ENCODE measurements around the gene NHERF1. TPM values are rescaled to one million over a fixed set of nuclear protein-coding genes. Genes with fewer than 3 reads are reported as not detected.

The NHERF1 gene
- total and polyA plus RNA-seq, 2 donors from 2014 or later = 71.3 to 448 TPM

DNA sequence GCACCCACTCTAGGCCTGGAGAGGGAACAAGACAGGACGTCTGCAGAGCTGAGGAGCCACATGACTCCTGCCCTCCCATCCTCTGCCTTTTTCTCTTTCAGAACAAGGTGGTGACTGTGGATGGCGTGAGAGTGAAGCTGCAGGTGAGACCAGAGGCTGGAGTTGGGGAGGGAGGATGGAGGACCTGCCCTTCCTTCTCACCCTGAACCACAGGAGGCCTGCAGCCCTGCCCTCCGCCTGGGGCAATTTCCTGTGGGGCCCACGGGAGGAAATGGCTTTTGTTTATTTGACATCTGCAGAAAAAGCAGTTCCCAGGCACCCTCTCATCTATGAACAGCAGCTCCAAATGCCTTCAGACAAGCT lies 6.3 kb upstream of the NHERF1 start:
- Histone ChIP-seq H3K4me3 (ENCODE audit: low read length in 3 of 3) (no peak overlapping the region), H3K27me3 (ENCODE audit: control insufficient read depth, insufficient read depth, low read length) (no peaks in the 10 kb centered on the region), H3K9ac (ENCODE audit: low read length in 3 of 3) (no peak overlapping the region), H3K4me1 (ENCODE audit: control insufficient read depth in 2 of 3, insufficient read depth in 2 of 3, low read depth in 1 of 3, low read length in 3 of 3) (peaks cover 0 to 27% (median 3%) of the 10 kb centered on the region in 3 donors), H3K27ac (ENCODE audit: low read depth in 2 of 2, low read length in 2 of 2) (no peak overlapping the region), H3K36me3 (ENCODE audit: control insufficient read depth in 2 of 3, insufficient read depth in 3 of 3, low read length in 3 of 3) (no peaks in the 10 kb centered on the region), H3K9me3 (ENCODE audit: control insufficient read depth in 2 of 3, insufficient read depth in 1 of 3, low read length in 3 of 3) (no peaks in the 10 kb centered on the region)
- TF ChIP-seq, protein P1, sequence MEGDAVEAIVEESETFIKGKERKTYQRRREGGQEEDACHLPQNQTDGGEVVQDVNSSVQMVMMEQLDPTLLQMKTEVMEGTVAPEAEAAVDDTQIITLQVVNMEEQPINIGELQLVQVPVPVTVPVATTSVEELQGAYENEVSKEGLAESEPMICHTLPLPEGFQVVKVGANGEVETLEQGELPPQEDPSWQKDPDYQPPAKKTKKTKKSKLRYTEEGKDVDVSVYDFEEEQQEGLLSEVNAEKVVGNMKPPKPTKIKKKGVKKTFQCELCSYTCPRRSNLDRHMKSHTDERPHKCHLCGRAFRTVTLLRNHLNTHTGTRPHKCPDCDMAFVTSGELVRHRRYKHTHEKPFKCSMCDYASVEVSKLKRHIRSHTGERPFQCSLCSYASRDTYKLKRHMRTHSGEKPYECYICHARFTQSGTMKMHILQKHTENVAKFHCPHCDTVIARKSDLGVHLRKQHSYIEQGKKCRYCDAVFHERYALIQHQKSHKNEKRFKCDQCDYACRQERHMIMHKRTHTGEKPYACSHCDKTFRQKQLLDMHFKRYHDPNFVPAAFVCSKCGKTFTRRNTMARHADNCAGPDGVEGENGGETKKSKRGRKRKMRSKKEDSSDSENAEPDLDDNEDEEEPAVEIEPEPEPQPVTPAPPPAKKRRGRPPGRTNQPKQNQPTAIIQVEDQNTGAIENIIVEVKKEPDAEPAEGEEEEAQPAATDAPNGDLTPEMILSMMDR (IDR thresholded peaks at IDR 0.05; ENCODE audit: borderline replicate concordance, extremely low read depth, insufficient read depth) = no peak
- intact Hi-C loops (cut with DNase I) = loop anchor here (10.0 kb wide), 1 partner anchor 123 kb away; no protein-coding TSS in a partner anchor
- DNase-seq (no peak), FAIRE-seq (no peak)

DNA sequence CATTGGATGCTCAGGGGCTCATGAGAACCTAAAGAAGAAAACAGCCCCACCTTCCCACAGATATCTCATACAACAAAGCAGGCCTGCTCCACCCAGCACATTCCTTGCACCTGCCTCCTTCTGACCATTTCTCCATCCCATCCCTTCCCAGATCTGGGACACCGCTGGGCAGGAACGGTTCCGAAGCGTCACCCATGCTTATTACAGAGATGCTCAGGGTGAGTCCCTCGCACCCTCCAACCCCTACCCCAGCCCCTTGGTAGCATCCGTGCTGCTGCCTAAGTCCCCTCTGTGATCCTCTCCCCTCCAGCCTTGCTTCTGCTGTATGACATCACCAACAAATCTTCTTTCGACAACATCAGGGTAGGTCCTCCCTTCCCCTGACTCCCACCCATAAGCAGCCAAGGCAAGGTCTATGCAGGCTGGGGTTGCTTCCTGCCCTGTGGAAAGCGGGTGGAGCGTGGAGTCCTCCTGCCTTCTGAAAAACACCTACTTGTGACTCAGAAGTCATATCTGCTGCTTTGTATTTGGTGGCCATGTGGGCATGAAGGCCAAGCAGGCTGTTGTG lies 5.4 kb upstream of the NHERF1 start:
- Histone ChIP-seq H3K27me3 (ENCODE audit: control insufficient read depth, insufficient read depth, low read length) (no peaks in the 10 kb centered on the region), H3K9ac (ENCODE audit: low read length in 3 of 3) (no peak overlapping the region), H3K4me3 (ENCODE audit: low read length in 3 of 3) (no peak overlapping the region), H3K27ac (ENCODE audit: low read depth in 2 of 2, low read length in 2 of 2) (no peak overlapping the region), H3K4me1 (ENCODE audit: control insufficient read depth in 2 of 3, insufficient read depth in 2 of 3, low read depth in 1 of 3, low read length in 3 of 3) (peaks cover 3 to 24% (median 3%) of the 10 kb centered on the region in 3 donors), H3K9me3 (ENCODE audit: control insufficient read depth in 2 of 3, insufficient read depth in 1 of 3, low read length in 3 of 3) (no peaks in the 10 kb centered on the region), H3K36me3 (ENCODE audit: control insufficient read depth in 2 of 3, insufficient read depth in 3 of 3, low read length in 3 of 3) (no peaks in the 10 kb centered on the region)
- no peak for DNase-seq
- TF ChIP-seq, protein P1 (IDR thresholded peaks at IDR 0.05; ENCODE audit: borderline replicate concordance, extremely low read depth, insufficient read depth) = no peak
- intact Hi-C loops (cut with DNase I) = loop anchor here (10.0 kb wide), 1 partner anchor 122 kb away; no protein-coding TSS in a partner anchor
- FAIRE-seq = no peak

DNA sequence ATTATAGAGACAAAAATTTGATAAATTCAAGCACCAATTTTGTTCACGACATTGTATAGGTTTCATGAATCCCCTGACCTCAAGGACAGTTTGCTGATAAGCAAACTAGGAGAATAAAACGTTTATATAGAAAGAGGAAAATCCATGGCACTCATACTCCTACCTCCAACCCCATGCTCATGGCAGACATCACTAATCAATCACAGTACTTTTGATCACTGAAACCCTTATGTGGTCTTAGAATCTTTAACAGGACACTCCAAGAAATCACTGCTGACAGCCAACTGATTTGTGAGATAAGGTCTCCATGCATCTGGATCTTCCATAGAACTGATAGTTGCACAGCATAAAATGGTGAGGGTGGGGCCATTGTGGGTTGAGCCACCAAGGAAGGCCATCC lies 4.7 kb upstream of the NHERF1 start:
- H3K4me1 ChIP-seq (ENCODE audit: control insufficient read depth in 2 of 3, insufficient read depth in 2 of 3, low read depth in 1 of 3, low read length in 3 of 3) = peaks cover 3 to 21% (median 3%) of the 10 kb centered on the region in 3 donors
- intact Hi-C loops (cut with DNase I) = loop anchor here (10.0 kb wide), 1 partner anchor 121 kb away; no protein-coding TSS in a partner anchor
- FAIRE-seq = no peak

More for the DNA sequence above, 4.7 kb upstream of the NHERF1 start:
- no peak for DNase-seq
- Histone ChIP-seq H3K4me3 (ENCODE audit: low read length in 3 of 3) (no peak overlapping the region), H3K9me3 (ENCODE audit: control insufficient read depth in 2 of 3, insufficient read depth in 1 of 3, low read length in 3 of 3) (no peaks in the 10 kb centered on the region), H3K27me3 (ENCODE audit: control insufficient read depth, insufficient read depth, low read length) (no peaks in the 10 kb centered on the region), H3K9ac (ENCODE audit: low read length in 3 of 3) (no peak overlapping the region), H3K36me3 (ENCODE audit: control insufficient read depth in 2 of 3, insufficient read depth in 3 of 3, low read length in 3 of 3) (no peaks in the 10 kb centered on the region), H3K27ac (ENCODE audit: low read depth in 2 of 2, low read length in 2 of 2) (no peak overlapping the region)
- TF ChIP-seq, protein P1 (IDR thresholded peaks at IDR 0.05; ENCODE audit: borderline replicate concordance, extremely low read depth, insufficient read depth) = no peak
